GM19463 (cell line): ENCODE data around the gene TMEM185B.
"Not testable (repeated sequence)": the region's sequence is repeated elsewhere in the genome, so short reads cannot be mapped to it uniquely, and the experiment has no call there.

ENCODE experiments used
- ATAC-seq: cut with Tn5 transposase; IDR thresholded peaks from one replicate; pipeline ENCODE4 v1.9.1; 2021; ENCODE audit warnings: mild to moderate bottlenecking, moderate library complexity; ENCODE audit not compliant: unreplicated experiment

The TMEM185B gene

DNA sequence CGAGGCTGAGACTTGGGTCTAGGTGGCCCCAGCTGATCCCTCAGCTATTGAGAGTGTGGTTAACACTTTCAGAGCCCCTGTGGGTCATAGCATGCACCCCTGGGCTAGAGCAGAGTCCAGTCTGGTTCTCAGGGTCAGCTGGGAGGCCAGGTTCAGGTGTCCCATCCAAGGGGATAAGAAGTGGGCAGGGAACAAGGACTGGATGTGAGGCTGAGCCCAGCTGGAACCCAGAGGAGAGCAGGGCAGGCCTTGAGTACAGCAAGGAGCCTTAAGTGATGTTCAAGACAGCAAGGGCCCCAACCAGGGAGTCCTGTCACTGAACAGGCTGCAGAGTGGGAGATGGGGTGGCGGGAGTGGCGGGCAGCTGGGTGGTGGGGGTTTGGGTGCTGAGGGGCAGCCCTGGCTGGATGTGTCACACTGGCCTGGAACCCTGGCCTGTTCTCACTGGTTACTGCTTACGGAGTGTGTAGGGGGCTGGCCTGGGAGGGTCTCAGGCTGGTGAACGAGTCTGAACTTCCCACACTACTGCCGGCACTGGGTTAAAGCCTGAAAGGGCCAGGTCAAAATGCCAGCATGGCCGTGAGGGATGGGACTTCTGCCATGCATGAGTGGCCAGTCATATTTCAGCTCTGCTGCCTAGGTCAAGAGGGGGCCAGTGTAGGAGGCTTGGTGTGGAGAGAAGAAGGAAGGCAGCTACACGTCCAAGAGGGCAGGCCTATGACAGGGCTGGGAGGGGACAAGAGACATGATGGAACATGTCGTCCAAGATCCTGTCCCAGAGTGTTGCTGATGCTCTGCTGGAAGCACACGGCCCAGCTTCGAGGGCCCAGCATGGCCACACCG lies 13.6 kb downstream of the TMEM185B start:
- no peak for ATAC-seq

DNA sequence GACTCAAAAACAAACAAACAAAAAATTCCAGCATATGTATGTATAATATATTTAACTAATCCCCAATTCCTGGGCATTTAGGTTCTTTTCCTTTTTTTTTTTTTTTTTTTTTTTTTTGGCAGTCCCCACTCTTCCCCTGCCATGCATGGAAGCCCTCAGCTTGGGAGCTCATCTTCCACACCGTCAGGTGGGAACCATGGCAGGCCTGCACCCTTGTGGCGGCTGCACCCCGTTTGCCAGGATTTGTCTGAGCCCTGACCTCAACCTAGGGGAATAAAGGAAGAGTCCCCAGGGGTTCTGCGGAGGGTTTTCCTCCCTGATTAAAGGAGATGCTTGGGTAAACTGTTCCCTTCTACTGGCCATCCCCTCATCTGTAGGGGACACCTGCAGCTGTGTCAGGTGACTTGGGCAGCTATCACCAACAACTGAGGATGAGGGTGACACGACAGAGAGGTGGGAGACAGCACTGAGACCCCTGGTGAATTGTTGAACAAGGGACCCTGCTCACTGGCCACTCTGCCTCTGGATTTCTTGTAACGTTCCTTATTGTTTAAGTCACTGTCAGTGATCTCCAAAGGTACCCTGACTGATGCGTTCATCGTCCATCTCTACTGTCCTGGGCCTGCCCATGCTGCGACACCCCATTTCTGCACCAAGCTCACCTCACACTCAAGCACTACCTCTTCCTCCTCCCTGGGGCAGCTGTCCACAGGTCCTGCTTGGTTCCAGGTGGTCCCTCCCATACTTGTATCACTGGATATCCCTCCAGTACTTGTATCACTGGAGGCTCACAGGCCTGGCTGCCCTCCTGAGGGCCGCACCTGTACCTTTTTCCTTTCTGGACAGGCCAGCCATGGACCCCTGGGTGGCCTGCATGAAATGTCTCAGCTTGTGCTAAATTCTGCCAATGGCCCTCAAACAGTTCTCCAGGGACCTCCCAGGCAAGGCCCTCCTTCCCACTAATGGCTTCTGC lies 14.5 kb downstream of the TMEM185B start:
- no peak for ATAC-seq

DNA sequence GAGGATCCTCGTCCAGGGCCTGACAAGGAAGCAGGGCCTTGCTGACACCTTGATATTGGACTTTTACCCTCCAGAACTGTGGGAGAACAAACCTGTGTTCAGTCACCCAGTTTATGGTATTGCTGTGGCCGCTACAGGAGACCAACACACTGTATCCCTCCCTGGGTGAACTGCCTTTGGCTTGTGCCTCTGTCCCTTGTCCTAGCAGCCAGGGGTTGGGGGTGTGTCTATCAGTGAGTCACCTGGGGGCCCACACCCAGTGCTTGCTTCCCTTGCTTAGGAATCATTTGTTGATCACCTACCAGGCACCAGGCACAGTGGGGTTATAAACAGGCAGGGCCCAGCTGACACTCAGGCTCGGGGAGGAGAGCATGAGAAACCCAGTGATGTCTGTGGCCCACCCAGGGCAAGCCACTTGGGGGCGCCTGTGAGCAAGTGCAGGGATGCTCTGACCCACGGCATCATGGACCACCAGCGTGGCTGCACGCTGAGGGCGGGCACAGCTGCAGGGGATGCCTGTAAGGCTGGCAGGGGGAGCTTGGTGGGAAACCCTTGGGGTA lies 17.1 kb downstream of the TMEM185B start:
- ATAC-seq = no peak

DNA sequence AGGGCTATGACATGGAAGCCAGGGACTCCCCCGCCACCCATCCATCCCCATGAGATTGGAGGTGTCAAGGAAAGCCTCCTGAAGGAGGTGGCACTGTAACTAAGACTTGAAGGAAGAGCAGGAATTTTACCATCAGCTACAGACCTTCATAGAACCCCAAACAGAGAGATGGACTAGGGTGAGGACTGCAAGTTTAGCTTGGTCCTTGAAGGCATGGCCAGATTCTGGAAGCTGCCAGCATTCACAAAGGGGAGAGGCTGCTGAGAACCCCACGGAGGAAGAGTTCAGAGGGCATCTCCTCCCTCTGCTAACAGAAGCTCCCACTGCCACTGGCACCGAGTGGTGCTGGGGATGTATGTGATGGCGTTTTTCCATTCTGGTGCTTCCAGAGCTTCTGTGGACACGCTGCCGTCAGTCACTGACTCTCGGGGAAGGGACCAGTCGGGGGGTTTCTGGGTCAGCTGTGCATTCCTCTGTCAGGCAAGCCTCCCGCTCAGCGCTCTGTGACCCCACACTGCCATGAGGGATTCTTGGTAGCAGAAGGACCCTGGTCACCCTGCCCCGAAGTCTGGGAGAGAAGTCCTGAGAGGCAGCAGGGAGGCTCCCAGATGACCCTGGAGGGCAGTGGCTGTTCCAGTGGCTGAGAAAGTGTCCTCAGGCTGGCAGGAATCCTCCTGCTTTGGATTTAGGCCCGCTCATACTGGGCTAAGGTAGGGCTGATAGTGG lies 18.1 kb downstream of the TMEM185B start:
- no peak for ATAC-seq

DNA sequence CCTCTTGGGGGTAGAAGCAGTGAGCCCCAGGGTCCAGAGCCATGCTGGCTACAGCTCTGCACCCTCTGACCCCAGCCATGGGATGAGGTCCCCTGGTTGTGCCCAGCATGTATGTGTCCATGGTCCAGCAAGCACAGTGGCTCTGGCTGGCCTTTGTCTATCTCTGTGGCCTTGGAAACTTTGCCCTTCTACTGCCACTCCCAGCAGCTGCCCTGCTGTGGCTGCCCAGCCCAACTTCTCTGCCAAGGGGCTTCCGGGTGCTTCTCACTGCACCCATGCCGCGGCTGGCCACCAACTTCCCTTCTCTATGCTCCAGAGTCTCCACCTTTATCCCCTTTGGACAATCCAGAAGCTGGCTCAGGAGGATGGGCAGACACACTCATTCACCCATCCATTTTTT lies 18.8 kb downstream of the TMEM185B start:
- no peak for ATAC-seq

DNA sequence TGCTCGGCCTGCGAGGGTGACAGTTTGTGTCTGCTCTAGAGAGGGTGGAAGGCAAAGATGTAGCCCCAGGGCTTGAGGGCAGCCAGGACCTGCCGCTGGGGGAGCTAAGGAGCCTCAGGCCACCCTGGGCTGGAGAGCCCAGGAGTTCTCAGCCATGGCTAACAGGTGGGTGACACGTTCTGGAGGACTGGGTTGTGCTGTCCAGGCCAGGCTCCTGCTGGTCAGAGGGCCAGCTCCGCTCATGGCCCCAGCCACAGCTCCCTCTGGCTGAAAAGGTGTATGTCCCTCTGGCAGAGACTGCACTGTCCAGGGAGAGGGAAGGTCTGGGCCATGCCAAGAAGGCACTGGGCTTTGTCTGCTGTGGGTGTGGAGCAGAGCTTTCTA lies 19.2 kb downstream of the TMEM185B start:
- no peak for ATAC-seq

DNA sequence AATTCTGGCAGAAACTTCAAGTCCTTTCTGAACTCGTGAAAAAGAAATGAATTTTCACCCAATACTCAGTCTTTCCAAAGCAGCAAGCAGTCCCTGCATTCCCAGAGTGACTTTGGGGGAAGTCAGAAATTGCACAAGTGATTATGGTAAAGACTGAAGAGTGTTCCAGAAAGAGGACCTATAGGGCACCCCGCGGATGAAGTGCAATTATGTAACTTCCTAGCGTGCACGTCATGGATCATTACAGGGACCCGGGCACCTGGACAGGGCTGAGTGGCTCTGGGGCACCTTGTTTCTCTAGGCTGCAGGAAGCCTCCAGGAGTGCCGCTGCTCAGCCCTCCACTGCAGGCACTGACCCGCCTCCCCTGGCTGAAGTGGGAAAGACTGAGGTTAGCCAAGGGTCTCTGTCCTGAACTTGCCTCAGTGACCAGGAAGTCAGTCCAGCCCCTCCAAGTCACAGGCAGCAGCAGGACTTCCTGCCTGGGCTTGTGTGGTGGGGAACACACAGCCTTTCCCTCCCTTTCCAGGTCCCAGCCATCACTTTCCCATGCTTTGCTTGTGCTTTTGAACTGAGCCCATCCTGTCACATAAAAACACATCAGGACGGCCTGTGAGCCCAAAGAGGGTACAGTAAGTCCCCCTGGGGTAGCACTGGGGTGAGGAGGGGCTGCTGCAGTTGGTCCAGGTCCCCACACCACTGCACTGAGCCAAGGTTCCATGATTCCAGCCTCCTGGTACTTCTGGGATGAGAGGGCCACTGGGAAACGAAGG lies 19.8 kb downstream of the TMEM185B start:
- no peak for ATAC-seq

DNA sequence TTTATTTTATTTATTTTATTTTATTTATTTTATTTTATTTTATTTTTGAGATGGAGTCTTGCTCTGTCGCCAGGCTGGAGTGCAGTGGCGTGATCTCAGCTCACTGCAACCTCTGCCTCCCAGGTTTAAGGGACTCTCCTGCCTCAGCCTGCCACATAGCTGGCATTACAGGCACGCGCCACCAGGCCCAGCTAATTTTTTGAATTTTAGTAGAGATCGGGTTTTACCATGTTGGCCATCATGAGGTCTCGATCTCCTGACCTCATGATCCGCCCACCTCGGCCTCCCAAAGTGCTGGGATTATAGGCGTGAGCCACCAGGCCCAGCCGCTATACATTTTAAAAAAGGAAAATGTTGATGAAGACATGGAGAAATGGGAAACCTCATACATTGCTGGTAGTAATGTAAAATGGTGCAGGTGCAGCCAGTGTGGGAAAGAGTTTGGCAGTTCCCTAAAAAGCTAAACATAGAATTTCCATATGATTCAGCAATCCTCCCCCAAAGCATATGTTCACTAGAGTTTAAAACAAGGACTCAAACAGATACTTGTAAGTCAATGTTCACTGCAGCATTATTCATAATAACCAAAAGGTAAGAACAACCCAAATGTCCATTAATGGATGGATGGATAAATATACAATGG lies 23.3 kb downstream of the TMEM185B start:
- not testable (repeated sequence) for ATAC-seq

DNA sequence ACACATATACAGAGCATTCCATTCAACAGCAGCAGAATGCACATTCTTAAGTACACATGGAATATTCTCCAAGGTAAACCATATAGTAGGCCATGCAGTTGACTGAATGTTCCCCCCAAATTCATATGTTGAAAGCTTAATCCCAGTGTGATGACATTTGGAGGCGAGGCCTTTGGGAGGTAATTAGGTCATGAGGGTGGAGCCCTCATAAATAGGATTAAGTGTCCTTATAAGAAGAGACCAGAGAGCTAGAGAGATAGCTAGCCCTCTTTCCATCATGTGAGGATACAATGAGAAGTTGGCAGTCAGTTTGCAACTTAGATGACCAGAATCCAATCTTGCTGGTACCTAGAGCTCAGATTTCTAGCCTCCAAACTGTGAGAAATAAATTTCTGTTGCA lies 27.6 kb downstream of the TMEM185B start:
- ATAC-seq = no peak

DNA sequence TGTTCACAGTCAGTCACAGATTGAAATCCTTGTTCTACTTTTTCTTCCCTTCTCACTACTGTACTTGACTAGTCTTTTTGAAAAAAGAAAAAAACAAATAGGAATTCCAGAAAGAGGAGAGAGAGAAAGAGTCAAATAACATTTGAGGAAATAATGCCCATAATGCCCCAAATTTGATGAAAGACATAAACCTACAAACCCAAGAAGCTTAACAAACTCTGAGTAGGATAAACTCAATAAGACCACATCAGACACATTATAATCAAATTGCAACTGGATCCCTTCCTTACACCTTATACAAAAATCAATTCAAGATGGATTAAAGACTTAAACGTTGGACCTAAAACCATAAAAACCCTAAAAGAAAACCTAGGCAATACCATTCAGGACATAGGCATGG lies 30.9 kb downstream of the TMEM185B start:
- ATAC-seq = no peak

DNA sequence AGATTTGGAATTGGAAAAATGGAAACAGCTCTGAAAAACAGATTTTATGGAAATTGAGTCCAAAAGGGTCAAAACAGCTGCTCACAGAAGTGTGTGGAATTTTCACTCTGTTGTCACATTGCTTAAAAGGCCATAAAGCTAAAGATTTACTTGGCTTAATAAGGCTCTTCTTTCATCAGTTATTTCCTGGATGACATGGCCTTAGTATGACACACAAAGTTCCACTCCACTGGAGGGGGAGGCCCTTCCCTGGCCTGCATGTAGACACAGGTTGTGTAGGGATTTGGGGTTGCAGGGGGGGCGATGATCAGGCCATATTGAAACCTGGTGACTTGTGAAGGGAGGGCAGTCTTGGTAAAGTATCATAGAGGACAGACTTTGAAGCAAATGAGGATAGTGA lies 34.0 kb downstream of the TMEM185B start:
- ATAC-seq = no peak

DNA sequence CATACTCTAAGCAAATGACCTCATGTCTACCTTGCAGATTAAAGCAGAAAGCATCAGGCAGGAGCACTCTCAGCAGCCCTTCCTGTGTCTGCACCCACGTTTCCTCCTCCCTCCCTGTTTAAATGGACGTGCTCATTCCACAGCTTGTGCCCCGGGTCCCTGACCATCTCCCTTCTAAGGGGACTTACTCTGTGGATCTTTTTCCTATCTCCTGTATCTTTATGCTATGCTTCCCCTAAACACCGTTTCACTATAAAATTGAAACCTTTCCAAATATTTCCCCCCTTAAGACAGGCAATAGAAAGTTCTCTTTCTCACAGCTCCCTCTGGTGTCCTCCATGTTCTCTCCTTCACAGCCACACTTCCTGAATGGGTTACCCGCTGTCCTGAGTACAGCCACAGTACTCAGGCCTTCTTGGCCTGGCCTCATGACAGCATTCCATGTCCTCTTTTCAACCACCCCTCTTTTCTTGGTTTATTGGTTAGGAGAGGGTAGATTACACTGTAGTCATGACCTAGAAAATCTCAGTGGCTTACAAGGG lies 41.1 kb downstream of the TMEM185B start:
- no peak for ATAC-seq

DNA sequence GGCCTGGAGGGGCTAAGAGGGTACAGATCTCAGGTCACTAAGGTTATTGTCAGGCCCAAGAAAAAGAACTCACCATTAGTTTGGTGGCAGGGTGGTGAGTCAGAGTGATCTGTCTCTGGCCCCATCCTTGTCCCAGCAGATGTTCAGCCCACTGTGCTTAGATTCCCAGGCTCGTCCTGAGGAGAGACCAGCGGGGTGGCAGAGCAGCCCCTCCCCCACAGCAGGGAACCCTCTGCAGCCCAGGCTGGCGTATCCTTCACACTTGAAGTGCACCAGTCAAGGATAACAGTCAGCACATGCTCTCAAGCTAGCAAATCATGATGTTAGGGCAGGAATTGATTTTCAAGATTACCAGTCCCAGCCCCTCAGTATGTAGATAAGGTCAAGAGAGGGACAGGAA lies 43.1 kb downstream of the TMEM185B start:
- no peak for ATAC-seq

DNA sequence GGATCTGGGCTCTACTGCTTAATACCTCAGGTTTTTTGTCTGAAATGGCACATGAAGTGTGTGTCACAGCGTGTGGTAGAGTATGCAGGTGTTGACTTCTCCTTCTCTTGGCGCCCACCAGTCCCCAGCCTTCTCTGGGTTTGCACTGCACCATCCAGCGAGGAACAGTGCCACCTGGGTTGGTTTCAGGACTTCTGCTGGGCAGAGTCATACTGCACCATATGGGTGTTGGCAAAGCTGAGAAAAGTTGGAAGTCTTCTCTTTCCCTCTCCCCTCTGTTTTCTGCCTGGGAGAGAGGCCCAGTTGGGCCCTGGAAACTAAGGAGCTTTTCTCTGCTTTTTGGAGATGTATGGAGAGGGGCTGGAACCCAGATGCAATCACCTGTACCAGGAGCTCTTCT lies 43.8 kb downstream of the TMEM185B start:
- ATAC-seq = no peak

DNA sequence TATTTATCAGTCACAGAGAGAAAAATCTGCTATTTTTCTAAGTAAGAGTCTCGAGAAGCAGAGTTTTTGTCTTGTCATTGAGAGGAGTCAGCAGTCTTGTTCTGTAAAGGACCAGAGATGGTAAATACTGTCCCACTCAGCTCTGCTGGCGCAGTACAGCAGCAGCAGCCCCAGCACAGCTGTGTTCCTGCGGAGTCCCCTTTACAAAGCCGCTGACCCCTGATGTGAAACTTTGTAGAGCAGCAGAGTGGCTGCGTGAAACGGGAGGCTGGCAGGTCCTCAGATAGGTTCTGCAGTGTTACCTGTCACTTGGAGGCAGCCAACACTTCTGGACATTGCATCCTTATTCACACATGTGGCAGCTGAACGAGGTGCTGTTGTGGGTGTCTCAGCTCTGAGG lies 45.2 kb downstream of the TMEM185B start:
- no peak for ATAC-seq

DNA sequence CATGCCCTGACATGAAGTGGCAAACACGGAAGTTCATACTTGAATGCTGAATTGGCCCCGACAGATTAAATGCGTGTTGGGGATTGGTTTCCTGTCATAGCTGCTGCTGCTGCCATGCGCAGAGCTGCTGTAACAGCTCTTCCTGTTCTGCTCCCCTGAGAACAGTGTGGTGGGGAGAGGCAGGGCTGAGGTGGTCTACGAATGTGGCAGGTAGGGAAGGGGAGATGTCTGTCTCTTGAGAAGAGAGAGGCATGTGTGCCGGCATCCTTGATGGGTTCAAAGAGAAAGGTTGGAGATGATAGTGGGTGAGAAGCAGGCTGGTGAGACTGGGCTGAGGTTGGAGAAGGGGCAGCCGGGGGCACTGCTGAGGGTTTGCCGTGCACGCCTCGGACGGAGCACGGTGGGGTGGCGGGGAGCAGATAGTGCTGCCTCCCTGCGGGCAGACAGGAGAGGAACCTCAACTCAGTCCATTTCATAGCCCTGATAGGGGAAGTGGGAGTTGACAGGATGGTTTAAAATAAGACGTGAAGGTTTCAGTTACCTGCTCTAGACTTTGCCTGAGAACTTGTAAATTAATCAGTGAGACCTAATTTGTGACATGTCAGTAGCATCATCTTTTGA lies 46.1 kb downstream of the TMEM185B start:
- peak; percentile 96 for ATAC-seq

DNA sequence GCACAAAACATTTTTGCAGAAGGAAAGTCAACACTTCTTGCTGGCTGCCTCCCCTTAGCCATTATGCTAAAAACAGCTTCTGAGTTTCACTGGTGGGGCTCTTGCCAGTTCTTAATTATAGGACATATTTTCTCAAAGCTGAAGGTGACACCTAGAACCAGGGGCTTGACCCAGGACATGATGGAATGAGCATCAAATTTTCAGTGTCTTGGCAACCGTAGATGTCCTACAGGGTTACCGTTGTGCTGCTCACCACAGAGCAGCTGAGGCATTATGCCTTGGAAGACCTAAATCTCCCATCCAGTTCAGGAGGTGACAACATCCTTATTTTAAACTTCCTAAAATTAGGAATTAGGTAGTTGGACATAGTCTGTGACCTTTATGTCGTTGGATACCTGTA lies 46.7 kb downstream of the TMEM185B start:
- ATAC-seq = no peak

DNA sequence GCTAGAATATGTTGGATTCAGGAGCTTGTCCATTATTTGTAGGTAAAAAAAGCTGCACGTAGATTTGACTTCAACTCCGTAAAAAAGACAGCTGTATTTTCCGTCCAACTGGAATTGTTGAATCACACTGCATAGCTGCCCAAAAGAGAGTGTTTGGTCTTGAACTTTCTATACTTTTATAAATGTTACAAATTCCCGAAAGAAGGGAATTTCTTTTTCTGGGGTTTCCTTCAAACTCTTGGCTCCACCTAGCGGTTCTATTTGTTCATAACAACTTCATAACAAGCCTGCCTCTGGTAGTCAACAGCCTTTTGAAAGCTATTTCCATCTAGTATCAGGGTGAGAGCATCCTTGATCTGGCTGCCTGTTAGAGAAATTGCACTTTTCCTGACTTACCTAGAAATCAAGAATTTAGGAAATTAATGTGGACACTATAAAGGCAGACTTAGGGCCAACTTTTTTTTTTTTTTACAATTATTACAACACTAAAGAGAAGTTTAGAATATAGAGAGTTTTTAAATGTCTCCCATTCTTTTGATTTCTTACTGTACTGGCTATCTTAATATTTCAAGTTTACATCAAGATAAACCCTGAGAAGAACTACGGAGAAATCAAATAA lies 48.1 kb downstream of the TMEM185B start:
- ATAC-seq = no peak
